Measurements from ENCODE around the gene ELAVL4.

The ELAVL4 gene

DNA sequence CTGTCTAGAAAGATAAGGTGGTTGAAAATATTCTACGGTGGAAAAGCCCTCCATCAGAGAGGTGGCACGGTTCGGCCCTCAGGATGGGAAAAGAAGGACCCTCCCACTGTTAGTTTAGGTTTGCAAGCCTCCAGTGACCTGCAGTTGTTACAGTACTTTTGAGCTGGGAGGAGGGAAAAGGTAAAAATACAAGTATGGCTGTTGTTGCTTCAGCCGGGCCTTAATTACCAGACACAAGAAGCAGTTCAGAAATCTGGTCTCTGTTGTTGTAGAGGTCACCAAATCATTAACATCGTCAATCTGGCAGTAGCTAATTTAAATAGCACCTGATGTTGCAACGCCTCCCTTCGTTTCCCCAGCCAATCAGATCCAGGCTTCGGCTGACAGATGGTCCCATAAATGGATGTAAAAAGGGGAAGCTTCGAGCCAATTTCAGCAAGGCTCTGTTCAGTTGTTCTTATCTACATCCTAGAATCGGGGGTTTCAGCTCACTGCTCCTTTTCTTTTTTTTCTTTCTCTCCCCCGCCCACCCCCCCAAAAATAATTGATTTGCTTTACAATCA is at the start of gene ELAVL4:
ELAVL4 (plus strand) TSS at position 424 of the 563 bp plus-strand sequence. CDS start 270 bp downstream, outside the sequence.
- peak; percentile 90 for DNase-seq

DNA sequence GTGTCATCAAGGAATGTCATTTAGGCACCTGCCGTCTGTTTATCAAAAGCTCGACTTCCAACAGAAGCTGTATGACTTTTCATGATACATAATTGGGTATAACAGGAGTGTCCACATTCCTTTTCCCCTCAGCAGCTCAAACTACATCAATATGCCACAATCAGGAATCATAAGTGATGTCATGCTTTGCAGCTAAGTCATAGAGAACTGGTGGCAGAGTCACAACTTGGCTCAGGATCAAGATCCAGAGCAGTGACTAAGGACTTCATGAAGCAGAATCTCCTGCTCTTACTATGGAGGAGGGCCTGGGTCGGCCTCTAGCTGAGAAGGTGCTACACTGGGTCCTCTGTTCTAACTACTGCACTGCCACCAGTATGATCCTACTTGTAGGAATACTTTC is 48.4 kb upstream of the ELAVL4 start:
- no peak for DNase-seq

DNA sequence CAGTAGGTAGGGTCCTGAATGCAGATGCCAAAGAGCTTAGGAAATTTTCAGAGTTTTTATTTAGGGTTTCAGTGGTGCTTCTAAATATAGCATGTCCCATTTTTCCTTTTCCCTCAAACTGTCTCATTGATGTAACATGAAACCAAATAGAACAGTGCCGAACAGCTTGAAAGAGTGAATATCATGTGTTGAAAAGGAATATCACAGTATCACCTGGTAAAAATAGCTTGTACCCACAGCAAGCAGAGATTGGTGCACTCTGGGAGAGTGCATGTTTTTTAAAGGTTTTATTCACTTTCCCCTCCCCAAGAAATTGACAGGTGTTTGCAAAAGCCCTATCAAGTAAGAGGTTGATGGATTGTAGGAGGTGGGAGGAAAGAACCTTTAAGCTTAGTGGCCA is 41.9 kb upstream of the ELAVL4 start:
- peak; percentile 69 for DNase-seq

DNA sequence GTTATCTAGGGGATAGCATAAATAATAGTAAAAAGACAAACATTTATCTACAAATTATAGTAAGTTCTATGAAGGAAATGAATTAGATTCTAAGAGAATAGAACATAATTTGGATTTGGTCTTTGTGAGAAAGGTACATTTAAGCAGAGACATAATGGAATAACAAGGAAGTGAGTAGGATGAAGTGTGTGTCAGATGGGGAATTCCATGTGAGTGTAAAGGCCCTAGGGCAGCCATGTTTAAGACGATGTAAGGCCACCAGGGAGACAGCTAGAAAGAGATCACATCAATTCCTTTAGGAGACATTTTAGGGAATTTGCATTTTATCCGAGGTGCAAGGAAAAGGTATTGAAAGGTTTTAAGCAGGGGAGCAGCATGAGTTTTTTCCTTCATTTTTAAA is 33.8 kb upstream of the ELAVL4 start:
- DNase-seq: no peak

DNA sequence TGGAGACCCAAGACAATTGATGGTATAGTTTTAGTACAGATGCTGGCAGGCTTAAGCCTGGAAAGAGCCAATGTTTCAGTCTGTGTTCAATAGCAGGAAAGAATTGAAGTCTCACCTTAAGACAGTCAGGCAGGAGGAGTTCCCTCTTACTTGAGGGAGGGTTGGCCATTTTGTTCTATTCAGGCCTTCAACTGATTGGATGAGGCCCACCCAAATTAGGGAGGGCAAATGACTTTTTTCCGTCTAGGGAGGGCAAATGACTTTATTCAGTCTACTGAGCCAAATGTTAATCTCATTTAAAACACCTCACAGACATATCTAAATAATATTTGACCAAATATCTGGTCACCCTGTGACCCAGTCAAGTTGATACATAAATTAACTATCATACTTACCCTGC is 31.4 kb upstream of the ELAVL4 start:
- DNase-seq: no peak

DNA sequence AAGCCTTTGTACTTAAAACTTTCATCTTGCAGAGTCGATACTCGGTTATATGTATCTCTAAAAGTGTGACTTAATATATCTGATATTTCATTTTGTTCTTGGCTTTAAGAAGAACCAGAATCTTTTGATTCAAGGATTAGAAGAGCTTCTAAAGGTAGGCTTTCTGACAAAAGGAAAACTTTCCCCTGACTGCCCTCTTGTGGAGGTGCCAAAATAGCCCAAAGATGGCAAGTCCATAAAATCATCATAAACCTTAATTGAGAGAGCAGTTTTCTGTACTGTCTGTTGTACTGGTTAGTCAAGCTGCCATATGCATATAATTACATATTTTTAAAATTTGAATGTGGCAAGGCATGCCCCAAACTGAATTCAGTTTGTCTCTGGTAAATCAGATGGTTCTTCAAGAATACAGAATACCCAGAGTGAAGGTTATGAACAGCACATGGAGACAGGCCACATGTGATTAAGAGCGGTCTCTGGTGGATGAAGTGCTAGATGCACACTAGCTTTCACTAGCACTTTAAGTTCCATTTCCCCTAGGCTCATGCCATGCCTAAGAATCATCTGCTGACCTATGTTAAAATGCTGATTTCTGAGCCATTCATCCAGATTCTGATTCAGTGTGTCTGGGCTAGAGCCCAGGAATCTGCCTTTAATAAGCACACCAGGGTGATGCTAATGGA is 27.7 kb upstream of the ELAVL4 start:
- peak; percentile 29 for DNase-seq

DNA sequence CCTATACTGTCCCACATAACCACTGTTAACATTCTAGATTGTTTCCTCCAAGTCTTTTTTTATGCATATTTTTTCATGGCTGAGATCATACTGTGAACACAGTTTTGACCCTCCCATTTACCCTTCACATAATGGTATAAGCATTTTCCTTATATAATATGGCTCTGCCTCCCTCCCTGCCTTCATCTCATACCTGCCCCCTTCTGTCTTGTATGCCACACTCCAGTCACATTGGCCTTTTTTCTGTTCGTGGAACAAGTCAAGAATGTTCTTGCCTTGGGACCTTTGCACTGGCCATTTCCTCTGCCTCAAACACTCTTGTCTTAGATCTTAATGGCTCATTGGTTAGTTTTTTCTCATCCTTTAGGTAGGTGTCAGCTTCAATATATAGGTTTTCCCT is 24.3 kb upstream of the ELAVL4 start:
- no peak for DNase-seq

DNA sequence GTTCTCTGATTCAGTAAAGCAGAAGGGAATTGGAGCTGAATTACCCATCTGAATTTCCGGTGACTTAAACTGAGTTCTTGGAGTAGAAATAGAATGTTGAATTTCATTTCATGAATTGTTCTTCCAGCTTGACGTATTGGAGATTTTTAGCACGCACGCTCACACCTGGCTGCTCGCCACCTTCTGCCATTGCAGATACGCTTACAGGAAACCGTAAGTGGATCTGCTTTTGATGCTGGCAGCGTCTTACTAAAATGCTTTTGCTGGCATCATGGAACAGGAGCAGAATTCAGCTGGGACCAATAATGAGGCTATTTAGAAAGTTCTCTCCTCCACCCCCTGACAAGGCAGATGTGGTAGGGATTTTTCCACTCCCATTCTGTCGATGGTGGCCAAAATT is 17.7 kb upstream of the ELAVL4 start:
- DNase-seq: peak; percentile 36

DNA sequence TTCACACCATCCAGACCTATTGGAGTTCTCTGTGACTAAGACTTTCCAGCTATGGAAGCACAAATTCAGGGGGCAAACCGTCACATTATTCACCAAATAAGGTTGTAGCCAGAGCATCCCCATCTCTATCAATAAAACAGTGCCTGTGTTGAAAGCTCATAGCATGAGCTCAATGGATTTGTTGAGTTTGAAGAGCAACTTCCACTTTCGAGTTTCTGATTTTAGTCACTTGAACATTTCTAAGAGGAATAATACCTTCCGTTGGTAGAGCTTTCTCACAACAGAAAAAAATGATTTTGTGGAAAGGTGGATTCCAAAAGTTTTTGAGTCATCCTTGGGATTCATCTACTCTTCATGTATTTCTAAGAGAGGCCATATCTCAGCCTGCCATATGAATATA is 13.0 kb upstream of the ELAVL4 start:
- no peak for DNase-seq

DNA sequence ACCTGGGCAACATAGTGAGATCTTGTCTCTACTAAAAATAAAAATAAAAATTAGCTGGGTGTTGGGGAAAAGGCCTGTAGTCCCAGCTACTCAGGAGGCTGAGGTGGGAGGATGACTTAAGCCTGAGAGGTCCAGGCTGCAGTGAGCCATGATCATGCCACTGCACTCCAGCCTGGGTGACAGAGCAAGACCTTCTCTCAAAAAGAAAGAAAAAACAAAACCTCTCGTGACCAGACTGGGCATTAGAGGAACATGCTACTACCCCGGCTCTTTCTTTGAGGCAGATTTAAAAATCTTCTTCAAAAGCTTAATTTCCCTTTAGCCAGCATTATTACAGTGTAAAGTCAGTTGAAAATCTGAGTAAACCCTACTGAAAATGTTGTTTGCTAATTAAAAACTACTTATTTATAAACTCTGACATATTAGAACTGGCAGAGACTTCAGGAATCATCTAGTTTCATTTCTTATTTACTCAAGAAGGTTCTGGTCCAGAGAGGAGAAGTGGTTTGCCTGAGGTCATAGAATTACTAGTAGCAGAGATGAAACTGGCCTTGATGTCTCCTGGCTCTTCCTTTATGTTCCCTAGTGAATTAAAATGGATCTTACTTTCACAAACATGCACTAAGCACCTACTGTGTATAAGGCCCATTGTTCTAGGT is 11.6 kb upstream of the ELAVL4 start:
- DNase-seq: no peak

DNA sequence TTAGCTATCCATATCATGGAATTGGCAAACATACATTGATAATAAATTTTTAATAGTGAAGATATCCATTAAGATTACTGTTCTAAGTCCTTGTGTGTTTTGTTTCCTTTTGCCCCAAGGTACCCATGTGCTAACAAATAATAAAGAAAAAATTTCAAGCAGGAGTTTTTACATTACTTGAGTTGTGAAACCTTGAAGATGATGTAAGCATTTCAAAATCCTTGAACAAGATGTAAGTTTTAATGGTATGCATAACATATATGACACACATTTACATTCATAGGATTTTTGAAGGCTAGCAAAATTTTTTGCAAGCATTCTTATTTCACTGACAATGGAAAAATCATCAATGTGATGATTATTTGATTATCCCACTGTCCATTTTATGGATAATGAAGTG is 10.9 kb upstream of the ELAVL4 start:
- no peak for DNase-seq

DNA sequence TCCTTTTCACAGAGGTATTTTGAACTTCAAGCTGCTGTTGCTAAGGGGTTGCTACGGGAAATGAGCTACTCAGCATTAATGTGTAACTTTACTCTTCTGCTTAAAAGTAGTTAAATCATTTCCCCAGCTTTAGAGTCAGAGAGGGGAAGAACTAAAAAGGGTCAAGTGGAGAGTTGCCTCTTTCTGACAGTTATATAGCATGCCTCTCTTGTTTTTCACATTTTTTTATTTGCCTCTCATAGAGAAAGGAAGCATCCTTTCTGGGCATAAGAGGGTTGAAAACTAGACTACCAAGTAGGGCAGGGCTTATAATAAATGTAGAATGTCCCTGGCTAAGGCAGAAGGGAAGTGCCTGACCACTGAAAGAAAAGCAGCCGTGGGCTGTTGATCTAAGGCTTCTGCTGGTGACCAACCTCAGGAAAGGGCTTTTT is 10.1 kb upstream of the ELAVL4 start:
- no peak for DNase-seq

DNA sequence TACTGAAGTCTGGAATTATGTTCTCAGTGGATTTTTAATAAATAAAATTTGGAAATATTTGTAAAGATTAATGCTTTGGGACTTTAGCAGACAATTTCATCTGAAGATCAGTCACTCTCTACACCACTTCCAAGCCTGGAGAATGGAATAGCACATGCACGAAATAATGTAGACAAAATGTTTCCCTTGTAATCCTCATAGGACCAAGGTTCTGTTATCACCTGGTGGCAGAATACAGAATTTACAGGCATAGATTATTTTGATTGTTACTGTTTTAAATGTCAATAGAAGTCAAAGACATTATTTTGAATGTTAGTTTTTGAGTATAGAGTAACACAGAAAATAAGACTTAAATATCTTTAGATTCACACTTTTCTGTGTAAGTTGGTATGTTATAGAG is 9.1 kb upstream of the ELAVL4 start:
- no peak for DNase-seq

DNA sequence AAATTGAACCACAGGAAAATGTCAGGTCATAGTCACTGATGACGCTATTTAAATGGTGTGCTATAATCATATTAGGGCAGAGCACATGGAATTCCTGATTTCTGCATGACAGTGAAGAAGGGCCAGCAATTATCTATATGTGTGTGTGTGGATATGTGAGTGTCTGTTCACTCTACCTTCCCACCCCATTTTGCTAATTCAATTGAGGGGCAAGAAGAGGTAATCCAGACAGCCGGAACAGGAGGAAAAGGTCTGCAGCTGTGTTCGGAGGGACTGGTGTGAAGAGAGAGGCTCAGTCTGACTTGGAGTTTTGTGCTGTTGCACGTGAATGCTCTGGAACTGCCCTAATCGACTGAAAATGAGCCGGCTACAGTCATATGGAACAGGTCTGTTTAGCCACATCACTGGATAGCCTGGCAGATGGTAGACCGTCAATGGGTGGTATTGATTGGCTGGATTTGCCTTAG is 5.1 kb upstream of the ELAVL4 start:
- DNase-seq: peak; percentile 67

DNA sequence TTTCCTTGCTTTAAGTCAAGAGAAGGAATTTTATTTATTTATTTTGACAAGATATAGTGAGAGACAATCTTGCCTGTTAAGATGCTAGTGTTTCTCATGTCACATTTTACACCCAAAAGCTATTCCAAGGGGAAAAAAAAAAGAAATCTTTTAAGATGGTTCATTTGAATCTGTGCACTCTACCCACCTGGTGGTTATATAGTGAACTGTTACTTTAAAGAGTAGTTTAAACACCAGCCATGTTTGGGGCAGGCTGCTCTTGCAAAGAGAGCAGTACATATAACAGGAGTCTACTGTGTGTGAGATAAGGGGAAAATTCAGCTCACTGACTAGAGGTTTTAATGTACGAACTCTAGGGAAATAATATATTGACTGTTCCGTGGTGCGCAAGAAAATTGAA is 3.3 kb upstream of the ELAVL4 start:
- DNase-seq: peak; percentile 71

DNA sequence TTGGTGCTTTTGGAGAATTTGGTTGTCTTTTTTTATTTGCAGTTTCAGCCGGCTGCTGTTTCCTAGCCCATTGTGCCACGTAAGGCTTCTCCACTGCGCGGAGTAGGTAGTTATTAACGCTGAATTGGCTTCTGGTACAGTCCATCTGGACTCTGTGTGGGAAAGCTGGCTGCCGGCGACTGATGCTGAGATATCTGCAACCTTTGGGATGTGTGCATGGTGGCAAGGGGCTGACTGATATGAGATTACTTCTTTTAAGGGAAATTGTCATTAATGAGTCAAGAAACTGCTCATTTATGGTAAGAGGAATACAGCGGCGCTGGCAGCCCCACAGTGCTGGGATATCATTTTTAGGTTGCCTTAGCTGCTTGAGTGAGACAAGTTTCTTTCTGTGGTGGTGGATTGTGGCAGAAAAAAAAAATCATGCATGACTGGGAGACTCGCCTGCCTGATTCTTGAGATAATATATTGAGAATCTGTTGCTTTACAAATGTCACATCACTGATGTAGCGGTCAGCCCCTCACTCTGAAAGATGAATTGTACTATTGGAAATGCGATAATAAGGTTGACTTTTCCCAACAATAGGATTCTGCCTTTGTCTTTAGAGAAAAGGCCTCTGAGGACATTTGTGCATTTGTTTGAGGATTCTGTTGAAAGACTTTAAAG is 2.5 kb upstream of the ELAVL4 start:
- DNase-seq: peak; percentile 86

DNA sequence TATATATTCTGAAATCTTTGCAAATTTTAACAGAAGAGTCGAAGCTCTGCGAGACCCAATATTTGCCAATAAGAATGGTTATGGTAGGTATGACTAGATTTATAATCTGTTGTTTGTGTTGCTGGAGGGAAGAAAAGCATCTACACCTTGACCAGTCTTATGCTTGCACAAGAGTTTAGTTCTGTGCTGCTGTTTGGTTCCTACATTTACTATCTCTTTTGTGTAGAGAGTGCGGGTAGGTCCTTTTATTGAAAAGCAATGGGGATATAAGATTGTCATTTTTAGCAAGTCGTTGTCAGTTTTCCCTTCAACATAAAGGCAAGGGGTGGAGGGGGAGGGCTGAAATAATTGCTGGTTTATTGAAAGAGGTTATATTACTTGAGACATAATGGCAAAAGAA is 396 bp downstream of the ELAVL4 start:
- DNase-seq: no peak

DNA sequence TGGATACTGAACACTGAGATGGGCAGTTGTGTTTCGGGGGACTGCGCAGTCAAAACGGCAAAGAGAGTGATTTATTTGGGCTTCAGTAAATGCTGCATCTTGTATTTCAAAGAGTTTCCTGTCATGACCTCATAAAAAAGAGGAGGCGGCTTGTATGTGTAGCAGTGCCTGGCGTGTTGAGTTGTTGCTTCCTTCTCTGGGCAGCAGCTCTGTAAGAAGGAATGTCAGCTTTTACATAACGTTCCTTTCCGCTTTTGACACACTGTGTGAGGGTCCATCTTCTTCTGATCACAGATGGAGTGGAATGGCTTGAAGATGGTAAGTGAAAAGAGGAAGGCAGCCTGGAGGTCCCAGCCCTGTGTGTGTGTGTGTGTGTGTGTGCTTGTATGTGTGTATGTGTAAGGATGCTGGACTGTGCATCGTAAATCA is 941 bp downstream of the ELAVL4 start:
- DNase-seq: peak; percentile 43

DNA sequence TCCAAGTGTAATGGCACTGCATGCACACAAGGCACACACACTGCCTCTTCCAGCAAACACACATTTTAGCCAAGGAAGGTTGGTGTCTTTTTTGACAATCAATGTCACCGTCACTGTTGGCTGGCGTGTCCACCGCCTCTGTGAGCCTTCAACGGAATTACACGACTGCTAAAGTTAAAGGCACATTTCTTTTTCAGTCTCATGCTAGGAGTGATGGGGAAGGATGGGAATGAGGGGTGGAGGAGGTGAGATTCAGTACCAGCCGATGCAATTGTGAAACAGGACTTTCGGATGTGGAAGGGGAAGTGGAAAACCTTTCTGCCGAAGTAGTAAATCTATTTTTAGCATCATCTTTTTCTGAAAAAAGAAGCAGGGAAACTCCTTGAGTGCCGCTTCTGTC is 1.4 kb downstream of the ELAVL4 start:
- DNase-seq: no peak

DNA sequence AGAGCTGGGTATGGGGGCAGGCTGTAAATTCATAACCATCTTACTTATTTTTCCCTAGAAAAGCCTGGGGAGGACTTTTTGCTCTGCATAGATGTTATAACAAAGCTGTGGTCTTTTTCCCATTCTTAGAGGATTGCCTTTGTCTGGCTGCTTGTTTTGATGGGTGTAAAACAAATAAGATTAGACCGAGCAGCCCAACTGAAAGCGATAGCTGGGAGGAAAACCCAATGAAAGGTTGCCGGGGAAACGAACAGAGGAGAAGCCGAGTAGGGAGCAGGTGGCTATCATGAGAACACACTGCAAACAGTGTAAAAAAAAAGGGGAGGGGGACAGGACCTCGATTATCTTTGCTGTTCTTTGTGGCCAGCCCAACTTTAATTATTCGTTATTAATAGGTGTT is 1.9 kb downstream of the ELAVL4 start:
- peak; percentile 76 for DNase-seq

DNA sequence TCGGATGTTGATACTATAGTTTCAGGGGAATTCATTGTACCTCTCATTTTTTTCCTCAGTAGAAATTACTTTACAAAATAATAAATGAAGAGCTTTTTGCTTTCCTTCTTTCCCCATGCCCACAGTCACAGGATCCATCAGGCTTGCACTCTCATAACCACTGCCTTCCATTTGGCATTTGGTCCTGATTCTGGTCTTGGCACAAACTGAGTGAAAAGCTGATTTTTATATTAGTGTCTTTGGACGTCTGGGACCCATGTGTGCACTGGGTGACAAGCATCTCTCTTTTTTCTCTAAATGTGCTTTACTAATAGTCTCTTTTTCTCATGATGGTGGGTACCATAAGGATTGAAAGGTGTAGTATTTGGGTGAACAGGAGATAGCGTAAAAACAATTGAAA is 2.8 kb downstream of the ELAVL4 start:
- DNase-seq: no peak

DNA sequence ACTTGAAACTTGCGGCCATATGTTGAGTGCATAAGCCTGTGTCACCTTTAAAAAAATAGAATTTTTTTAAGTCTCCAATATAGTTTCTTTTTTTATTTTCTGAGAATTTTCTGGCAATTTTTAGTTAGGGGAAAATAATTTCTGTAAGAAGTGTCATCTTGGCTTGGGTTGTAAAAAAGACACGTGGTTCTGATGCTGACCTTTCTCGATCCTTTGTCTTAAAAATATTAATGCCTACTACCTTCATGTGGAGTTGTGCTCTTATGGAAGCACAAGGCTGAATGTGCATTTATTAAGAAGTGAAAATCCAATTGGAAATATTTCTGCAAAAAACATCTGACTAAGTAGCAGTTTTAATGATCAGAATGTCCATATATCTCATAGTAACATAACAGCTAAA is 3.5 kb downstream of the ELAVL4 start:
- DNase-seq: no peak

DNA sequence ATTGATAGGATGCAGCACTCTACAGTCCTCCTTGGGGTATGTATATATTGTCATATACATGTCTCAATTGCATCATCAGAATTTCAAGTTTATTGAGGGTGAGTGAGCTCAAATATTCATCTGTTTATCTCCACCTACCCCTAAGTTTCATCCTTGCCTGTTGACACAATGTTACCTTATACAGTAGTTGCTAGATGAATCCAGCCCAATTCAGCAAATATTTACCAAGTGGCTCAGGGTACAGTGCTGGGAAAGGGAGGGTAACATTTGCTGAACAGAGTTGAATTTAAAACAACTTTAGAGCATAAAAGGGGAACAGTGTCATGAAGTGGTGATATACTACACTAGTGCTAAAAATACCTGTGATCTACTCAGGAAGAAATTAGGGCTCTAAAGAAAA is 14.4 kb downstream of the ELAVL4 start:
- DNase-seq: no peak

All from NCI-H2171 (cell line).